ENCODE measurements around the gene LRRC25.

DNA sequence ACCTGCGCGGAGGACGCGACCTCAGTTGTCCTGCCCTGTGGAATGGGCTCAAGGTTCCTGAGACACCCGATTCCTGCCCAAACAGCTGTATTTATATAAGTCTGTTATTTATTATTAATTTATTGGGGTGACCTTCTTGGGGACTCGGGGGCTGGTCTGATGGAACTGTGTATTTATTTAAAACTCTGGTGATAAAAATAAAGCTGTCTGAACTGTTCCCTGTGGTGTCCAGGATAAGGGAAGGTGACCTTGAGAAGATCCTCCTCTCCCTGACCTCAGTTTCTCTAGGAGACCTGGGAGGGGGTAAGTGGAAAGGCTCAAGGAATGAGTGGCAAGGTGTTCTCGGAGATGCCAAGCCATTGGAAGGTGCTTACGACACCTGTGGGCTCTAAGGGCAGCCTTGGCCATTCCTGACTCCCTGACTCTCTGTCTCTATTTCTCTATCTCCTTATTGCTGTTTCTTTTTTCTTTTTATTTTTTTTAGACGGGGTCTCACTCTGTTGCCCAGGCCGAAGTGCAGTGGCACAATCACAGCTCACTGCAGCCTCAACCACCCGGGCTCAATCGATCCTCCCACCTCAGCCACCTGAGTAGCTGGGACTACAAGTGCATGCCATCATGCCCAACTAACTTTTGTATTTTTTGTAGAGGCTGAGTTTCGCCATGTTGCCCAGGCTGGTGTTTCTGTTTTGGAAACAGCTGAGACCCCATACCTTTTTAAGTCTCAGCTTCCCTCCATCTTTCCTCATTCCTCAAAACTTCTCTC, 8.3 kb downstream of the LRRC25 start:
- TF ChIP-seq, protein P1, sequence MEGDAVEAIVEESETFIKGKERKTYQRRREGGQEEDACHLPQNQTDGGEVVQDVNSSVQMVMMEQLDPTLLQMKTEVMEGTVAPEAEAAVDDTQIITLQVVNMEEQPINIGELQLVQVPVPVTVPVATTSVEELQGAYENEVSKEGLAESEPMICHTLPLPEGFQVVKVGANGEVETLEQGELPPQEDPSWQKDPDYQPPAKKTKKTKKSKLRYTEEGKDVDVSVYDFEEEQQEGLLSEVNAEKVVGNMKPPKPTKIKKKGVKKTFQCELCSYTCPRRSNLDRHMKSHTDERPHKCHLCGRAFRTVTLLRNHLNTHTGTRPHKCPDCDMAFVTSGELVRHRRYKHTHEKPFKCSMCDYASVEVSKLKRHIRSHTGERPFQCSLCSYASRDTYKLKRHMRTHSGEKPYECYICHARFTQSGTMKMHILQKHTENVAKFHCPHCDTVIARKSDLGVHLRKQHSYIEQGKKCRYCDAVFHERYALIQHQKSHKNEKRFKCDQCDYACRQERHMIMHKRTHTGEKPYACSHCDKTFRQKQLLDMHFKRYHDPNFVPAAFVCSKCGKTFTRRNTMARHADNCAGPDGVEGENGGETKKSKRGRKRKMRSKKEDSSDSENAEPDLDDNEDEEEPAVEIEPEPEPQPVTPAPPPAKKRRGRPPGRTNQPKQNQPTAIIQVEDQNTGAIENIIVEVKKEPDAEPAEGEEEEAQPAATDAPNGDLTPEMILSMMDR (IDR thresholded peaks at IDR 0.05) = no peak
- no peak for TF ChIP-seq POLR2A (IDR thresholded peaks at IDR 0.05)
